Breast epithelium (tissue), 4 donors: ENCODE data around the gene PLCB4. TPM values are rescaled to one million over a fixed set of nuclear protein-coding genes. Genes with fewer than 3 reads are reported as not detected.

Experiments used
- DNase-seq, 2 donors: peaks; one replicate each; pipeline ENCODE4 v3.0.0-alpha.2; 2019; ENCODE audit warnings: low spot score in 2 of 2
- H3K27ac ChIP-seq, 2 donors: fragments of 200-600 bp; sonication (generic) in 1 of 2; one replicate each; pipeline ENCODE4 v1.5.1; 2016 to 2019; ENCODE audit warnings: mild to moderate bottlenecking in 1 of 2
- H3K27me3 ChIP-seq, 2 donors: fragments of 200-600 bp; sonication (generic) in 1 of 2; one replicate each; pipeline versions ENCODE4 v1.5.1 to v1.6.0; 2017 to 2019; ENCODE audit warnings: control low read depth in 1 of 2, mild to moderate bottlenecking in 1 of 2
- H3K36me3 ChIP-seq: fragments of 200-600 bp; one replicate; pipeline ENCODE4 v1.5.1; 2019
- H3K4me1 ChIP-seq, 2 donors: fragments of 200-600 bp; sonication (generic); one replicate each; pipeline ENCODE4 v1.5.1; 2016 to 2019; ENCODE audit warnings: control low read depth in 1 of 2
- H3K4me3 ChIP-seq, 3 donors: fragments of 200-600 bp; sonication (generic); 1 replicate in 2 of 3; 2 replicates in 1 of 3; pipeline ENCODE4 v1.5.1; 2016 to 2019; ENCODE audit warnings: mild to moderate bottlenecking in 3 of 3, moderate library complexity in 2 of 3
- H3K9me3 ChIP-seq, 2 donors: fragments of 200-600 bp; sonication (generic) in 1 of 2; one replicate each; pipeline ENCODE4 v1.5.1; 2016 to 2019; ENCODE audit warnings: control low read depth in 1 of 2
- CTCF ChIP-seq, 3 donors: fragments of 450-650 bp; IDR thresholded peaks; one replicate each; pipeline ENCODE4 v1.5.1; 2016 to 2017; ENCODE audit warnings: antibody characterized with exemption in 3 of 3, mild to moderate bottlenecking in 3 of 3, moderate library complexity in 3 of 3
- POLR2A ChIP-seq: fragments of 450-650 bp; IDR thresholded peaks from one replicate; pipeline ENCODE4 v1.6.1; 2016; ENCODE audit warnings: antibody characterized with exemption, mild to moderate bottlenecking, moderate library complexity
- POLR2AphosphoS5 ChIP-seq, 3 donors: sonication (generic); formaldehyde crosslinking; IDR thresholded peaks; one replicate each; pipeline ENCODE4 v1.6.1; 2017; ENCODE audit warnings: antibody characterized with exemption in 3 of 3
- intact Hi-C: fragments of 100-400 bp; cut with DNase I; formaldehyde crosslinking; loops from one replicate; pipeline ENCODE4 v1.15.1; 2023; ENCODE audit warnings: low total_unique reads
- total RNA-seq, 3 donors: library from RNA; depleted of rRNA; stranded (reverse); fragments of >200 nt; gene quantifications; one replicate each; pipeline ENCODE4 v1.1.0, GENCODE V29; 2016

PLCB4 gene
- total RNA-seq, 3 donors from 2014 or later = 9.4 to 17.7 (median 13.0) TPM

- Histone ChIP-seq H3K4me3 (no peak overlapping the region), H3K9me3 (no peaks in the 10 kb centered on the region), H3K36me3 (no peaks in the 10 kb centered on the region), H3K27ac (no peak overlapping the region), H3K4me1 (no peaks in the 10 kb centered on the region), H3K27me3 (no peaks in the 10 kb centered on the region)
- DNase-seq = no peak
- no peak for TF ChIP-seq POLR2A
- TF ChIP-seq POLR2AphosphoS5 (IDR thresholded peaks at IDR 0.05) = no peak
- no peak for TF ChIP-seq CTCF (IDR thresholded peaks at IDR 0.05)
- intact Hi-C loops = no loop called here
These were observed 44.3 kb upstream of the PLCB4 start for GRCh38 chr20:9024606-9025005.

GRCh38 chr20:9025011-9025410 is 43.9 kb upstream of the PLCB4 start:
- Histone ChIP-seq H3K27me3 (no peaks in the 10 kb centered on the region), H3K9me3 (no peaks in the 10 kb centered on the region), H3K27ac (no peak overlapping the region), H3K36me3 (no peaks in the 10 kb centered on the region), H3K4me1 (no peaks in the 10 kb centered on the region), H3K4me3 (no peak overlapping the region)
- TF ChIP-seq POLR2AphosphoS5 (IDR thresholded peaks at IDR 0.05) = no peak
- no peak for TF ChIP-seq CTCF (IDR thresholded peaks at IDR 0.05)
- TF ChIP-seq POLR2A = no peak
- no peak for DNase-seq
- intact Hi-C loops = no loop called here

- Histone ChIP-seq H3K4me1 (no peaks in the 10 kb centered on the region), H3K27ac (no peak overlapping the region), H3K4me3 (no peak overlapping the region), H3K9me3 (no peaks in the 10 kb centered on the region), H3K27me3 (no peaks in the 10 kb centered on the region), H3K36me3 (no peaks in the 10 kb centered on the region)
- TF ChIP-seq CTCF (IDR thresholded peaks at IDR 0.05) (no peak), POLR2AphosphoS5 (IDR thresholded peaks at IDR 0.05) (no peak), POLR2A (no peak)
- no peak for DNase-seq
- intact Hi-C loops = no loop called here
These were observed 43.2 kb upstream of the PLCB4 start for GRCh38 chr20:9025643-9026042.

DNA sequence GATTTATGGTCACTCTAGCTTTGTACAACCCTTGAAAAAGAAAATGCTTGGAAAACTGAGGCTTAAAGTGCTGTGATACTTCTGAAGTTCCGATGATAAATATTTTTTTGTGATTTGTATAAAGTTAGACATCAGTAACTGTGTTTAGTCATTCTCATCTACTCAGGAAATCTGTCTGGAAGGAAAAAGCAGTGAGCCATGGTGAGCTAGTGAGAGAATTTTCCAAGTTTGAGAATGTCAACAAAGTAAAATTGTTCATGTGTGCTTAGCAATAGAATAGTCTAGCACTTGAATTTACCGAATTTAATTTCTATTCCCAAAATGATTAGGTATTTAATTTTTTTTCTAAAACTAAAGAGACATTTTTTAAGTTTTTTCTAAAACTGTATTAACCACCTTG is 41.3 kb upstream of the PLCB4 start:
- DNase-seq = no peak
- Histone ChIP-seq H3K36me3 (no peaks in the 10 kb centered on the region), H3K4me3 (no peak overlapping the region), H3K4me1 (no peaks in the 10 kb centered on the region), H3K27me3 (no peaks in the 10 kb centered on the region), H3K9me3 (no peaks in the 10 kb centered on the region), H3K27ac (no peak overlapping the region)
- TF ChIP-seq POLR2AphosphoS5 (IDR thresholded peaks at IDR 0.05) (no peak), POLR2A (no peak), CTCF (IDR thresholded peaks at IDR 0.05) (no peak)
- intact Hi-C loops = no loop called here

DNA sequence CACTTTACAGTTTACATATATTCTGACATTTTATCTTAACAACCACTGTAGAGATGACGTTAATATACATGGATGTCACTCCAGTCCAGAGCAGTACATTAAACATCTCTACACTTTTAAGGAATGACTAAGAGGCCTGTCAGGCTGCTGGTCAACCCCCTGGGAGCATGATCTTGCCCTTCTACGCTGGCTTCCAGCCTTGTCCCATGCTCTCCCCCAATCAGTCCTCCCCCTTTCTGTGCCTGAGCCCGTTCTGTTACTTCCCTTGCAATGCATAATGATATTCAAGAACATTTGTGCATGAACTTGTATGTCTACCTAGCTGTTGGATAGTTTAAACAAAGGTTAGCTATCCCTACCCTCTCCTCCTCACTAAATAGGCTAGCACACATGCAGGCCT is 40.5 kb upstream of the PLCB4 start:
- Histone ChIP-seq H3K27me3 (no peaks in the 10 kb centered on the region), H3K36me3 (no peaks in the 10 kb centered on the region), H3K9me3 (no peaks in the 10 kb centered on the region), H3K4me3 (no peak overlapping the region), H3K27ac (no peak overlapping the region), H3K4me1 (no peaks in the 10 kb centered on the region)
- TF ChIP-seq CTCF (IDR thresholded peaks at IDR 0.05) (no peak), POLR2AphosphoS5 (IDR thresholded peaks at IDR 0.05) (no peak), POLR2A (no peak)
- no peak for DNase-seq
- intact Hi-C loops = no loop called here
